DMS 273 treated with DMSO at 0.1 percent for 48 hours (cell line): ENCODE results near the gene EPHB2.
"Not testable (repeated sequence)": the region's sequence is repeated elsewhere in the genome, so short reads cannot be mapped to it uniquely, and the experiment has no call there.

Experiments
- DNase-seq: peaks from one replicate; lab custom pipeline; 2025; lab: John Stamatoyannopoulos, UW

Gene EPHB2

DNA sequence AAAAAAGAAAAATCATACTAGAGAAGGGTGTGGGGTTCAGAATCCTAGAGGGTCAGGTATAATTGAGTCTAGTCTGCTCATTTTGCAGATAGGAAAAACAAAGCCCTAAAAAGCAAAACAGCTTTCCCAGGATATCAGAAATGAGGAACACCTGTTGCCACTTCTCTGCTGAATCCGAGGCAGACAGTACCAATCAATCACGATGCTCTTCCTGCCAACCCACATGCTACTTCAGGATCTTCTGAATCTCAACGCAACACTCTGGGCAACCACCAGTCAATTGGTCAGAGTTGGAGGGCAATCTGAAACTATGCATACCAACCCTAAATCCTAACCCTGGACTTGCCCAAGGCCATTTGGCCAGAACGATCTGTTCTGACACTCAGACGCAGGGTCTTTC, 128.3 kb downstream of the EPHB2 start:
- no peak for DNase-seq

GRCh38 chr1:22839806-22840205, 129.2 kb downstream of the EPHB2 start:
- DNase-seq = no peak

GRCh38 chr1:22841142-22841541, 130.5 kb downstream of the EPHB2 start:
- DNase-seq = no peak

GRCh38 chr1:22841860-22842281, 131.2 kb downstream of the EPHB2 start:
- DNase-seq = peak; percentile 28

GRCh38 chr1:22843441-22844183, 133.0 kb downstream of the EPHB2 start:
- DNase-seq = not testable (repeated sequence)

DNA sequence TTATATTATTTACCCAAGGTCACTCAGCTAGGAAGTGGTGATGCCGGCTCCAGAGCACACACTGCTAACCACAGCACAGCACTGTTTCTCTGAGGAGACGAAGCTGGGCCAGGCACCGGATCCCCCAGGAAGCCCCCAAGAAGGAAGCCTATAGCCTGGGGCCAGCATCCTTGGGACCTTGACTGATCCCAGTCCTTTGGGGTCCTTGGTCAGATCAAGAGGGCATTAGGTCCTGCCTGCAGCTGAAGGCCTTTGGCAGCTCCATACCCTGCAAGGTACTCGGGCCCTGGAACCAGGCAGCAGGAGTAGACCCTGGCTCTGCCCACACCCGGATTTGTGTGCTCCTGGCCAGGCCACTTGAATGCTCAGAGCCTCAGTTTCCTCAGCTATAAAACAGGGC, 134.0 kb downstream of the EPHB2 start:
- DNase-seq = no peak

- no peak for DNase-seq
Observed at GRCh38 chr1:22845398-22845935, 134.8 kb downstream of the EPHB2 start.

- no peak for DNase-seq
Observed at GRCh38 chr1:22846458-22846857, 135.8 kb downstream of the EPHB2 start.

DNA sequence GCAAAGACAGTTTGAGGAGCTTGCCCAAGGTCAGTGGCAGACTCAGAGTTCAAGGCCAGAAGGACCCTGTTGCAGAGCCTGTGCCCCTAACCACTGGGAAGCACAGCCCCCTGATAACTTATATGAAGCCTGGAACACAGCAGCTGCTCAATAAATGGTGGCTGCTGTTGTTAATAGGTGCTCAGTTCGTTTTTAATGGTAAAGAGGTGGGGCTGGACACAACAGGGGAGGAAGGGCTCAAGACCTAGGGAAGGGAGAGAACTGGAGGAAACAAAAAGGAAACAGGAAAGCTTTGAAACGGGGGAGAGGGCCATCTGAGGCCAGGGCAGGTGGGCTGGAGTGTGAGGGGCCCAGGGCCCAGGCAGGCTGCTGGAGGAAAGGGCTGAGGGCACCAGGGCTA, 136.6 kb downstream of the EPHB2 start:
- DNase-seq = no peak

DNA sequence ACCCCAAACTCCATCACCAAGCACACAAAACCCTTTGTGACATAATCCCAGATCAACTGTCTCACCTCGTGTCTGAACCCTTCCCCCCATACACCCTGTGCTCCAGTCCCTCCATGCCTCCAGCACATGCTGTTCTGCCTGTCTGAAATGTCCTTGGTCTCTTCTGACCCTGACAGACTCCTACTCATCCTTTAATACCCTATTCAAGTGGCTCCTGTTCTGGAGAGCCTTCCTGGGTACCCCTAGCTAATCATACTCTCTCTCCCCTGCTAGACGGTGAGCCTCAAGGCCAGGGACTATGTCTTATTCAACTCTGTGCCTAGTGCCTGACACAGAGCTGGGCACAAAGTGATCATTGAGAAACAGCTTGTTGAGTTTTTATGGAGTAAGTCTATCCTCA, 137.1 kb downstream of the EPHB2 start:
- no peak for DNase-seq

DNA sequence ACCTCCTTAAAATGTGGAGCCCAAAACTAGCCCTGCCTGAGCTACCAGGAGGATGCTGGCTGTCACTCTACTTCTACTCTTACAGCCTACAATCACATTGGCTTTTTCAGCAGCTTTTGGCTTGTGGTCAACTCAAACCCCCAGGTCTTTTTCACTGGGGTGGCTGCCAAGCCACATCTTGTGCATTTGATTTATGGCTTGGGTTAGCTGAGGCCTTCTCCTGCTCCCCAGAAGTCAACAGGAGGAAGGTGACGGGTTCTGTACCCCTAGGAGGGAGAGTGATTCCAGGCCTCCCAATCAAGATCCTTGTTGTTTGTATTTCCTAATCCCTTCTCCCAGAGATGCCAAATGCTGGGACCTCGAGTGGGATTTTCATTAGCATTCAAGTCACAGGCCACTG, 137.8 kb downstream of the EPHB2 start:
- no peak for DNase-seq

DNA sequence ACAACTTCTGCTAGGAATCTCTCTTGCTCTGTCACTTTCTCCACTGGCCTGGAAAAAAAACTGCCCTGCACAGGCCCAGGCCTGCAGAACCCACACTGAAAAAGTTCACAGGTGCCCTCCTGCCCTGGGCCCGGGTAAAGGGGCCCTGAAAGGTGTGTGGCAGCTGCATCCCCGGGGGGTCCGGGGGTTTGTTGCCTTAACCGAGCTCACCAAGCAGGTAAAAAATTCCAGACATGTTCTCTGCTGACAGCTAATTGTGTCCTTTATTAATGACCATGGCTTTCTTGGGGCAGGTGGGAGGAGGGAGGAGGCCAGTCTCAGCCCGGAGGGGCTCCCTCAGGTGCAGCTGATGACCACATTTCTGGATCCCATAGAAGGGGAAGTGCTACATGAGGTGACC, 139.1 kb downstream of the EPHB2 start:
- no peak for DNase-seq

DNA sequence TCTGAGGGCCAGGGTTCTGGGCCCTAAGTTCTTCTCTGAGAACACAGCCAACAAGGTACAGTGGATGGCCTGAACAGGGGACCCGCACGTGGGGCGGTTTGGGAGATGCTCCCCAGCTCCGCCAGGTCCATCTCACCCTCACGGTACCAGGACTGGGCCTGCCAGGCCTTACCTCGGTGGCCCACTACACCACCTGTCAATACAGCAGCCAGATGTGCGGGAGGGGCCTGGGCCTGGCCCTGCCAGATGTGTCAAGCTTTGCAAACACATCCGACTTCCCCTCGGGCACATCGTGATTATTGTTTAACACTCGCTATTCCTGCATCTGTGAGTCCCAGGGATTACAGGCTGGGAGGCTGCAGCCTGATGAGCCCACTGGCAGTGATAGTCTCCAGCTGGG, 139.6 kb downstream of the EPHB2 start:
- DNase-seq = no peak

DNA sequence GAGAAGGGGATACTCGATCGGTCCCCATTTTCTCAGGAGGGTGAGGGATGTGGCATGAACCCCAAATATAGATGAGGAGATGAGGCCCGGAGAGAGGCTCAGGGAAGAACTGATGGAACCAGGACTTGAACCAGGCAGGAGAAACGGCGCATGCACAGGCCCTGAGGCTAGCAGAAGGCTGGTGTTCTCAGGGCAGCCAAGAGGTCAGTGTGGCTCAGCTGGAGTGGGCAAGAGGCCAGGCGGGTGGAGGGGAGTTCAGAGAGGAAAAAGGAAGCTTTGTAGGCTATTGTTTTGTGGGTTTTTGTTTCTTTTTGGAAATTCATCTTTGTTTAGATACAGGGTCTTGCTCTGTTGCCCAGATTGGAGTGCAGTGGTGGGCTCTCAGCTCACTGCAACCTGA, 140.0 kb downstream of the EPHB2 start:
- no peak for DNase-seq

- DNase-seq = no peak
Observed at GRCh38 chr1:22851517-22851916, 140.9 kb downstream of the EPHB2 start.

DNA sequence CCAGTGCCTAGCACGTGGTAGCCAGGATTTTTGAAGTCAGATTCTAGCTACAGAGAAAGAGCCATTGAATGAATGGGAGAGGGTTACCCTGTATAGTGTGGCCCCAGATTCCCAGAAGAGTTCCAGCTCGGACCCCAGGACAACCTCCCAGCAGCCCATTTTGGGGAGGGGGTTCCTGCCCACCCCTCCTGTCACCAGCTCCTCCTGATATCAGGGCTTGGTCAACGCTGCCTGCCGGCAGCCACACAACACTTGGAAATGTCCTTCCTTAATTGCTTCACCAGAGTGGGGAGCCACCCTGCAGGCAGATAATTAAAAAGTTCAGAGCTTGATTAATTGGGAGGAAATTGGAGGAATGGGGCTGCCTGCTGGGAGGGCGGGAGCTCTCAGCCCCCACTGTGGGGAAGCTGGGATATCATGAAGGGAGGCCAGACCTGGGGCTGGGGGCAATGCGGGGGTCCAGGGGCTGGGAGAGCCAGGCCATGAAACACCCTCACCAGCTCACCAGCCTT, 141.6 kb downstream of the EPHB2 start:
- DNase-seq = no peak

GRCh38 chr1:22853651-22854185, 143.1 kb downstream of the EPHB2 start:
- DNase-seq = no peak

GRCh38 chr1:22854688-22855565, 144.3 kb downstream of the EPHB2 start:
- DNase-seq = no peak

- peak; percentile 68 for DNase-seq
Observed at GRCh38 chr1:22855668-22856606, 145.3 kb downstream of the EPHB2 start.

GRCh38 chr1:22857661-22858060, 147.0 kb downstream of the EPHB2 start:
- DNase-seq = no peak

DNA sequence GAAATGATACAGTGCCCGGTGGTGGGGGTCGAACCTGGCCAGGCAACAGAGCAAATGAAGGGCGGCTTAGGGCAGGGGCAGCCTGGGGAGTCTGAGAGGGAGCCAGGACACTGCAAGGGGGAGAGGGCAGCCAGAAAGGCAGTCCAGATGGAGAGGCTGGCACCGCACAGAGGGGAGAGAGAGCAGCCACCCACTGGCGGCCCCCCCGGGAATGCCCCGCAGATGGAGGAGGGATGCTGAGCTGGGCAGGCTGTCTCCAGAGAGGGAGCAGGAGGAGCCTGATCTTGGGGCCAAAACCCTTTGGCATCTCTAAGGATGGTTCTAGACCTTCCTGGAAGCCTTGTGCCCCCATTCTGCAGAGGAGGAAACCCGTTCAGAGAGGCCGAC, 149.8 kb downstream of the EPHB2 start:
- peak; percentile 32 for DNase-seq
